IgD-negative memory B cell (primary cell): ENCODE results near the gene CENPVL2. TPM values are rescaled to one million over a fixed set of nuclear protein-coding genes. Genes with fewer than 3 reads are reported as not detected.
"Not testable (repeated sequence)": the region's sequence is repeated elsewhere in the genome, so short reads cannot be mapped to it uniquely, and the experiment has no call there.

Experiments used
- H3K27ac Mint-ChIP-seq, 3 donors: one replicate each; pipeline ENCODE4 v1.8.0; 2020 to 2022; ENCODE audit warnings: mild to moderate bottlenecking in 3 of 3, mixed read lengths in 3 of 3, moderate library complexity in 1 of 3
- H3K27me3 Mint-ChIP-seq: one replicate; pipeline ENCODE4 v1.8.0; 2021; ENCODE audit warnings: mixed read lengths
- H3K36me3 Mint-ChIP-seq: one replicate; pipeline ENCODE4 v1.8.0; 2020; ENCODE audit warnings: mild to moderate bottlenecking, mixed read lengths
- H3K4me1 Mint-ChIP-seq, 3 donors: one replicate each; pipeline ENCODE4 v1.8.0; 2020 to 2022; ENCODE audit warnings: mixed read lengths in 3 of 3, mild to moderate bottlenecking in 1 of 3
- H3K4me3 Mint-ChIP-seq, 4 donors: one replicate each; pipeline ENCODE4 v1.8.0; 2020 to 2022; ENCODE audit warnings: mild to moderate bottlenecking in 4 of 4, mixed read lengths in 4 of 4, moderate library complexity in 3 of 4
- H3K9me3 Mint-ChIP-seq, 3 donors: one replicate each; pipeline ENCODE4 v1.8.0; 2020 to 2021; ENCODE audit warnings: mixed read lengths in 3 of 3, mild to moderate bottlenecking in 1 of 3
- polyA plus RNA-seq: library from polyadenylated mRNA; unstranded; fragments of 300-500 nt; fragmentation: Illumina TruSeq; gene quantifications from one replicate; pipeline ENCODE4 v1.2.3, GENCODE V29; 2021

The CENPVL2 gene
- polyA plus RNA-seq, result not detected

- not testable (repeated sequence) for H3K27me3 Mint-ChIP-seq, H3K4me3 Mint-ChIP-seq, H3K9me3 Mint-ChIP-seq, H3K27ac Mint-ChIP-seq, H3K4me1 Mint-ChIP-seq, H3K36me3 Mint-ChIP-seq
Observed at GRCh38 chrX:51682720-51683062, at the start of gene CENPVL2. TSS of gene CENPVL2 (minus strand) at chrX:51682831. CDS start at chrX:51682831, 0 bp downstream.

GRCh38 chrX:51728202-51728601, 45.6 kb upstream of the CENPVL2 start:
- H3K4me1 Mint-ChIP-seq, result no peaks in the 10 kb centered on the region
- peaks cover 17% of the 10 kb centered on the region for H3K27me3 Mint-ChIP-seq
- H3K36me3 Mint-ChIP-seq, result no peaks in the 10 kb centered on the region
- no peak overlapping the region for H3K4me3 Mint-ChIP-seq
- H3K9me3 Mint-ChIP-seq, result no peaks in the 10 kb centered on the region
- no peak overlapping the region for H3K27ac Mint-ChIP-seq

- H3K9me3 Mint-ChIP-seq, H3K4me3 Mint-ChIP-seq, H3K27me3 Mint-ChIP-seq, H3K4me1 Mint-ChIP-seq, H3K36me3 Mint-ChIP-seq, H3K27ac Mint-ChIP-seq: not testable (repeated sequence)
Observed at GRCh38 chrX:51712943-51713647, 30.5 kb upstream of the CENPVL2 start.

GRCh38 chrX:51710277-51711164, 27.9 kb upstream of the CENPVL2 start, which contains the start of gene CENPVL1:
TSS of gene CENPVL1 (plus strand) at chrX:51710512. CDS start at chrX:51710512, 0 bp downstream.
- H3K27me3 Mint-ChIP-seq, H3K4me1 Mint-ChIP-seq, H3K9me3 Mint-ChIP-seq, H3K4me3 Mint-ChIP-seq, H3K36me3 Mint-ChIP-seq, H3K27ac Mint-ChIP-seq: not testable (repeated sequence)

- Mint-ChIP-seq H3K9me3 (no peaks in the 10 kb centered on the region), H3K36me3 (no peaks in the 10 kb centered on the region), H3K27ac (no peak overlapping the region), H3K27me3 (peaks cover 5% of the 10 kb centered on the region), H3K4me3 (no peak overlapping the region), H3K4me1 (no peaks in the 10 kb centered on the region)
Observed at GRCh38 chrX:51697397-51697796, 14.8 kb upstream of the CENPVL2 start.

- Mint-ChIP-seq H3K9me3 (no peaks in the 10 kb centered on the region), H3K27ac (peak overlapping the region in 1 of 3 donors; percentile 20), H3K4me3 (no peak overlapping the region), H3K4me1 (no peaks in the 10 kb centered on the region), H3K27me3 (peaks cover 5% of the 10 kb centered on the region), H3K36me3 (no peaks in the 10 kb centered on the region)
Observed at GRCh38 chrX:51694254-51694653, 11.6 kb upstream of the CENPVL2 start.

- H3K27me3 Mint-ChIP-seq, H3K27ac Mint-ChIP-seq, H3K4me1 Mint-ChIP-seq, H3K4me3 Mint-ChIP-seq, H3K36me3 Mint-ChIP-seq, H3K9me3 Mint-ChIP-seq: not testable (repeated sequence)
Observed at GRCh38 chrX:51681808-51682719, 567 bp downstream of the CENPVL2 start.

- H3K4me3 Mint-ChIP-seq, H3K27ac Mint-ChIP-seq, H3K27me3 Mint-ChIP-seq, H3K4me1 Mint-ChIP-seq, H3K36me3 Mint-ChIP-seq, H3K9me3 Mint-ChIP-seq: not testable (repeated sequence)
Observed at GRCh38 chrX:51679689-51680433, 2.8 kb downstream of the CENPVL2 start.

GRCh38 chrX:51665981-51666380, 16.6 kb downstream of the CENPVL2 start:
- no peak overlapping the region for H3K27ac Mint-ChIP-seq
- no peaks in the 10 kb centered on the region for H3K9me3 Mint-ChIP-seq
- H3K4me3 Mint-ChIP-seq, result no peak overlapping the region
- H3K36me3 Mint-ChIP-seq, result no peaks in the 10 kb centered on the region
- no peaks in the 10 kb centered on the region for H3K4me1 Mint-ChIP-seq
- peaks cover 7% of the 10 kb centered on the region for H3K27me3 Mint-ChIP-seq

GRCh38 chrX:51643377-51643776, 39.3 kb downstream of the CENPVL2 start:
- Mint-ChIP-seq H3K27me3 (peaks cover 6% of the 10 kb centered on the region), H3K4me1 (no peaks in the 10 kb centered on the region), H3K27ac (no peak overlapping the region), H3K36me3 (no peaks in the 10 kb centered on the region), H3K4me3 (no peak overlapping the region), H3K9me3 (peaks cover 0 to 2% (median 0%) of the 10 kb centered on the region in 3 donors)

GRCh38 chrX:51641421-51642021, 41.1 kb downstream of the CENPVL2 start:
- Mint-ChIP-seq H3K27ac (no peak overlapping the region), H3K4me3 (no peak overlapping the region), H3K36me3 (no peaks in the 10 kb centered on the region), H3K27me3 (peaks cover 10% of the 10 kb centered on the region), H3K9me3 (no peaks in the 10 kb centered on the region), H3K4me1 (no peaks in the 10 kb centered on the region)

- not testable (repeated sequence) for H3K36me3 Mint-ChIP-seq, H3K4me3 Mint-ChIP-seq, H3K27ac Mint-ChIP-seq, H3K9me3 Mint-ChIP-seq, H3K27me3 Mint-ChIP-seq, H3K4me1 Mint-ChIP-seq
Observed at GRCh38 chrX:51636511-51636910, 46.1 kb downstream of the CENPVL2 start.
